NCI-H1694 (cell line): Measurements from ENCODE around the gene ARHGAP15.

ENCODE experiments used
- DNase-seq: peaks from one replicate; lab custom pipeline; 2025; lab: John Stamatoyannopoulos, UW

Gene ARHGAP15

GRCh38 chr2:143263066-143263625 lies 133.9 kb downstream of the ARHGAP15 start:
- peak; percentile 4 for DNase-seq

- no peak for DNase-seq
These were observed 135.6 kb downstream of the ARHGAP15 start for GRCh38 chr2:143264851-143265250.

- DNase-seq: no peak
These were observed 150.5 kb downstream of the ARHGAP15 start for GRCh38 chr2:143279672-143280071.

GRCh38 chr2:143280097-143280757 lies 151.0 kb downstream of the ARHGAP15 start:
- DNase-seq: no peak

GRCh38 chr2:143282684-143283083 lies 153.5 kb downstream of the ARHGAP15 start:
- DNase-seq: no peak

GRCh38 chr2:143284087-143284675 lies 155.0 kb downstream of the ARHGAP15 start:
- no peak for DNase-seq

- no peak for DNase-seq
These were observed 159.8 kb downstream of the ARHGAP15 start for GRCh38 chr2:143289025-143289424.

GRCh38 chr2:143290221-143290620 lies 161.0 kb downstream of the ARHGAP15 start:
- no peak for DNase-seq

- DNase-seq: no peak
These were observed 164.8 kb downstream of the ARHGAP15 start for GRCh38 chr2:143294068-143294467.

- no peak for DNase-seq
These were observed 166.9 kb downstream of the ARHGAP15 start for GRCh38 chr2:143296089-143296488.

GRCh38 chr2:143297182-143297581 lies 168.0 kb downstream of the ARHGAP15 start:
- no peak for DNase-seq

GRCh38 chr2:143300536-143300935 lies 171.3 kb downstream of the ARHGAP15 start:
- DNase-seq: no peak

- no peak for DNase-seq
These were observed 182.2 kb downstream of the ARHGAP15 start for GRCh38 chr2:143311426-143311825.

GRCh38 chr2:143312441-143312840 lies 183.2 kb downstream of the ARHGAP15 start:
- peak; percentile 63 for DNase-seq

- DNase-seq: no peak
These were observed 184.6 kb downstream of the ARHGAP15 start for GRCh38 chr2:143313861-143314260.

- no peak for DNase-seq
These were observed 192.8 kb downstream of the ARHGAP15 start for GRCh38 chr2:143321994-143322393.

- DNase-seq: no peak
These were observed 200.1 kb downstream of the ARHGAP15 start for GRCh38 chr2:143329288-143329687.

- DNase-seq: no peak
These were observed 204.1 kb downstream of the ARHGAP15 start for GRCh38 chr2:143333168-143333791.

GRCh38 chr2:143333847-143334246 lies 204.6 kb downstream of the ARHGAP15 start:
- DNase-seq: no peak

GRCh38 chr2:143334837-143335236 lies 205.6 kb downstream of the ARHGAP15 start:
- DNase-seq: no peak

- DNase-seq: no peak
These were observed 207.5 kb downstream of the ARHGAP15 start for GRCh38 chr2:143336719-143337210.

GRCh38 chr2:143341478-143341877 lies 212.3 kb downstream of the ARHGAP15 start:
- no peak for DNase-seq

GRCh38 chr2:143344780-143345179 lies 215.6 kb downstream of the ARHGAP15 start:
- DNase-seq: no peak
